K562 (cell line): Measurements from ENCODE around the gene CD82. TPM values are rescaled to one million over a fixed set of nuclear protein-coding genes. Genes with fewer than 3 reads are reported as not detected.
A peak's percentile ranks its signal among the peaks of the same experiment; 100 is the strongest.

ENCODE experiments used
- BRF1 ChIP-seq: IDR thresholded peaks from 3 replicates; pipeline ENCODE4 v1.6.1; 2011; ENCODE audit warnings: borderline replicate concordance, mild to moderate bottlenecking; ENCODE audit not compliant: insufficient read length; ENCODE audit errors: extremely low read depth
- ELF4 ChIP-seq: fragments of 450-650 bp; formaldehyde crosslinking; IDR thresholded peaks from 2 replicates; pipeline ENCODE4 v1.4.0; 2022; ENCODE audit warnings: missing genetic modification characterization
- EP300 ChIP-seq: IDR thresholded peaks from 2 replicates; pipeline ENCODE4 v1.6.1; 2012; ENCODE audit warnings: low read length, improper control_type of control experiment
- GABPB1 ChIP-seq: sonication (generic); formaldehyde crosslinking; IDR thresholded peaks from 2 replicates; pipeline ENCODE4 v1.8.0; 2022; ENCODE audit warnings: mild to moderate bottlenecking, missing genetic modification reagents
- HMGN3 ChIP-seq: IDR thresholded peaks from 2 replicates; pipeline ENCODE4 v1.6.1; 2011; ENCODE audit warnings: borderline replicate concordance, low read depth, mild to moderate bottlenecking, mixed read lengths, low read length; ENCODE audit not compliant: insufficient read length; ENCODE audit errors: extremely low read depth
- LARP7 ChIP-seq: fragments of 450-650 bp; IDR thresholded peaks from 2 replicates; pipeline ENCODE4 v1.6.1; 2016
- NCOA4 ChIP-seq: fragments of 450-650 bp; IDR thresholded peaks from 2 replicates; pipeline ENCODE4 v1.6.1; 2018; ENCODE audit warnings: mild to moderate bottlenecking; ENCODE audit not compliant: partially characterized antibody
- NR4A1 ChIP-seq, 2 experiments: fragments of 250-450 bp in 1 of 2; fragments of 450-650 bp in 1 of 2; sonication (Bioruptor Pico) in 1 of 2; IDR thresholded peaks; 2 replicates each; pipeline versions ENCODE4 v1.4.0 to v1.6.1; 2016 to 2020; ENCODE audit warnings: mild to moderate bottlenecking in 2 of 2, missing compliant biosample characterization in 1 of 2, missing genetic modification characterization in 1 of 2, moderate library complexity in 1 of 2
- PURB ChIP-seq: sonication (generic); formaldehyde crosslinking; IDR thresholded peaks from 2 replicates; pipeline ENCODE4 v1.9.0; 2021; ENCODE audit warnings: low read depth, mild to moderate bottlenecking, missing genetic modification reagents
- RFX5 ChIP-seq: IDR thresholded peaks from 2 replicates; pipeline ENCODE4 v1.6.1; 2011; ENCODE audit warnings: low read depth, mild to moderate bottlenecking, improper control_type of control experiment, low read length
- SAFB ChIP-seq: fragments of 200-400 bp; formaldehyde crosslinking; IDR thresholded peaks from 2 replicates; pipeline ENCODE4 v1.6.1; 2017; ENCODE audit warnings: low read depth, low read length, borderline replicate concordance
- SMARCA4 ChIP-seq: fragments of 450-650 bp; IDR thresholded peaks from 2 replicates; pipeline ENCODE4 v1.6.1; 2016
- SMARCE1 ChIP-seq: fragments of 450-650 bp; IDR thresholded peaks from 2 replicates; pipeline ENCODE4 v1.7.1; 2016; ENCODE audit warnings: mild to moderate bottlenecking
- ZC3H4 ChIP-seq: sonication (generic); formaldehyde crosslinking; IDR thresholded peaks from 2 replicates; pipeline ENCODE4 v1.9.0; 2021; ENCODE audit warnings: missing genetic modification reagents, borderline replicate concordance
- ZKSCAN8 ChIP-seq: fragments of 200-800 bp; sonication (Bioruptor generic); IDR thresholded peaks from 2 replicates; pipeline ENCODE4 v1.6.1; 2016; ENCODE audit warnings: missing genetic modification characterization, missing compliant biosample characterization
- ZNF133 ChIP-seq: fragments of 250-450 bp; sonication (Bioruptor Pico); IDR thresholded peaks from 2 replicates; pipeline ENCODE4 v1.4.0; 2020; ENCODE audit warnings: mild to moderate bottlenecking
- ZNF174 ChIP-seq: fragments of 250-450 bp; sonication (Bioruptor Pico); IDR thresholded peaks from 2 replicates; pipeline ENCODE4 v1.4.0; 2020; ENCODE audit warnings: mild to moderate bottlenecking
- polyA plus RNA-seq, 8 experiments: library from polyadenylated mRNA; depleted of rRNA in 4 of 8; stranded (reverse) in 5 of 8; unstranded in 3 of 8; fragments of >200 nt; fragmentation: Nextera tagmentation in 2 of 8; fragmentation: Illumina TruSeq in 1 of 8; extraction: Ambion mirVana in 2 of 8; extraction: Trizol in 1 of 8; gene quantifications; 2 replicates each; pipeline versions ENCODE4 v1.2.1 to v1.2.3, GENCODE V29; 2011 to 2014; ENCODE audit warnings: inconsistent platforms in 1 of 8, missing spikeins in 1 of 8
- total RNA-seq, 7 experiments: library from RNA; depleted of rRNA in 6 of 7; stranded (reverse); fragments of >200 nt in 6 of 7; fragmentation: Illumina TruSeq in 2 of 7; extraction: Trizol in 2 of 7; gene quantifications; 2 replicates each; pipeline versions ENCODE4 v1.2.1 to v1.2.3, GENCODE V29; 2011 to 2021; ENCODE audit warnings: low replicate concordance in 1 of 7
- TF ChIP-seq, protein P1 (sequence below): fragments of 250-450 bp; sonication (Bioruptor Pico); IDR thresholded peaks from 2 replicates; pipeline ENCODE4 v1.5.0; 2021
- TF ChIP-seq, protein P2 (sequence below): fragments of 200-400 bp; formaldehyde crosslinking; IDR thresholded peaks from 2 replicates; pipeline ENCODE4 v1.6.1; 2017; ENCODE audit warnings: mild to moderate bottlenecking, low read depth, low read length, moderate library complexity
- TF ChIP-seq, protein P3 (sequence below): fragments of 250-450 bp; sonication (Bioruptor Pico); IDR thresholded peaks from 2 replicates; pipeline ENCODE4 v1.9.0; 2021; ENCODE audit warnings: mild to moderate bottlenecking, inconsistent platforms
- TF ChIP-seq, protein P4 (sequence below): sonication (generic); formaldehyde crosslinking; IDR thresholded peaks from 2 replicates; pipeline ENCODE4 v1.8.1; 2023; ENCODE audit warnings: mild to moderate bottlenecking, missing genetic modification reagents
- TF ChIP-seq, protein P5 (sequence below): sonication (generic); formaldehyde crosslinking; IDR thresholded peaks from 2 replicates; pipeline ENCODE4 v1.8.1; 2023; ENCODE audit warnings: mild to moderate bottlenecking, missing genetic modification reagents, moderate library complexity

CD82 gene
- total and polyA plus RNA-seq, 9 of the 15 experiments (the other 6 are each of a cell fraction or from before 2014, with no cell fraction given), result 0.27 to 9.4 (median 3.0) TPM

DNA sequence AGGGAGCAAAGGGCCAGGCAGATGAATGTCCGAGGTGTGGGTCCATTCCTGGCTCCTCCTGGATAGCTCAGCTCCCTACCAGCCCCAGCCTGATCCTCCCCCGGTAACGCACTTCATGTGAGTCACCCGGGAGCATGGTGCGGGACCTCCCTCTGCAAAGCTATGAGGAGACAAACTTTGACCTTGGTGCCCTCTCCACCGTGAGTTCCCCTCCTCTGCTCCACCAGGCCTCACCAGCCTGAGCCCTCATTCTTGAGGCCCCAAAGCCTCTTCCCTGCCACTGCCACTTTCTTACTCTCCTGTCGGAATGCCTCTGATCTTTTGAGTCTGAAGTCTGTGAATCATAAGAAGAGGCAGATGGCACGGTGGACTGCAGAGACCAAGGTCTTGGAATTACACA is 37.4 kb upstream of the CD82 start (continued):
- TF ChIP-seq, protein P1, sequence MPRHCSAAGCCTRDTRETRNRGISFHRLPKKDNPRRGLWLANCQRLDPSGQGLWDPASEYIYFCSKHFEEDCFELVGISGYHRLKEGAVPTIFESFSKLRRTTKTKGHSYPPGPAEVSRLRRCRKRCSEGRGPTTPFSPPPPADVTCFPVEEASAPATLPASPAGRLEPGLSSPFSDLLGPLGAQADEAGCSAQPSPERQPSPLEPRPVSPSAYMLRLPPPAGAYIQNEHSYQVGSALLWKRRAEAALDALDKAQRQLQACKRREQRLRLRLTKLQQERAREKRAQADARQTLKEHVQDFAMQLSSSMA (CRISPR knock-in tag), result no peak
- TF ChIP-seq LARP7 (no peak), SAFB (no peak), SMARCA4 (peak; percentile 47; the same call in 1 of the 2 replicates), PURB (CRISPR knock-in tag) (no peak), BRF1 (no peak), ZNF133 (CRISPR knock-in tag) (no peak), ZNF174 (no peak), SMARCE1 (0 out of 2 replicates have a peak, but pooled peaks have one; percentile 21), NCOA4 (no peak), NR4A1 (CRISPR knock-in tag; IDR thresholded peaks at IDR 0.05) (no peak), NR4A1 (tag; IDR thresholded peaks at IDR 0.05) (peak; percentile 50; the same call in 1 of the 2 replicates), ELF4 (CRISPR knock-in tag) (no peak), ZC3H4 (CRISPR knock-in tag) (no peak), RFX5 (no peak), ZKSCAN8 (CRISPR knock-in tag) (no peak), GABPB1 (CRISPR knock-in tag) (no peak), EP300 (no peak), HMGN3 (no peak)
- TF ChIP-seq, protein P2, sequence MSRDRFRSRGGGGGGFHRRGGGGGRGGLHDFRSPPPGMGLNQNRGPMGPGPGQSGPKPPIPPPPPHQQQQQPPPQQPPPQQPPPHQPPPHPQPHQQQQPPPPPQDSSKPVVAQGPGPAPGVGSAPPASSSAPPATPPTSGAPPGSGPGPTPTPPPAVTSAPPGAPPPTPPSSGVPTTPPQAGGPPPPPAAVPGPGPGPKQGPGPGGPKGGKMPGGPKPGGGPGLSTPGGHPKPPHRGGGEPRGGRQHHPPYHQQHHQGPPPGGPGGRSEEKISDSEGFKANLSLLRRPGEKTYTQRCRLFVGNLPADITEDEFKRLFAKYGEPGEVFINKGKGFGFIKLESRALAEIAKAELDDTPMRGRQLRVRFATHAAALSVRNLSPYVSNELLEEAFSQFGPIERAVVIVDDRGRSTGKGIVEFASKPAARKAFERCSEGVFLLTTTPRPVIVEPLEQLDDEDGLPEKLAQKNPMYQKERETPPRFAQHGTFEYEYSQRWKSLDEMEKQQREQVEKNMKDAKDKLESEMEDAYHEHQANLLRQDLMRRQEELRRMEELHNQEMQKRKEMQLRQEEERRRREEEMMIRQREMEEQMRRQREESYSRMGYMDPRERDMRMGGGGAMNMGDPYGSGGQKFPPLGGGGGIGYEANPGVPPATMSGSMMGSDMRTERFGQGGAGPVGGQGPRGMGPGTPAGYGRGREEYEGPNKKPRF, result no peak
- TF ChIP-seq, protein P3, sequence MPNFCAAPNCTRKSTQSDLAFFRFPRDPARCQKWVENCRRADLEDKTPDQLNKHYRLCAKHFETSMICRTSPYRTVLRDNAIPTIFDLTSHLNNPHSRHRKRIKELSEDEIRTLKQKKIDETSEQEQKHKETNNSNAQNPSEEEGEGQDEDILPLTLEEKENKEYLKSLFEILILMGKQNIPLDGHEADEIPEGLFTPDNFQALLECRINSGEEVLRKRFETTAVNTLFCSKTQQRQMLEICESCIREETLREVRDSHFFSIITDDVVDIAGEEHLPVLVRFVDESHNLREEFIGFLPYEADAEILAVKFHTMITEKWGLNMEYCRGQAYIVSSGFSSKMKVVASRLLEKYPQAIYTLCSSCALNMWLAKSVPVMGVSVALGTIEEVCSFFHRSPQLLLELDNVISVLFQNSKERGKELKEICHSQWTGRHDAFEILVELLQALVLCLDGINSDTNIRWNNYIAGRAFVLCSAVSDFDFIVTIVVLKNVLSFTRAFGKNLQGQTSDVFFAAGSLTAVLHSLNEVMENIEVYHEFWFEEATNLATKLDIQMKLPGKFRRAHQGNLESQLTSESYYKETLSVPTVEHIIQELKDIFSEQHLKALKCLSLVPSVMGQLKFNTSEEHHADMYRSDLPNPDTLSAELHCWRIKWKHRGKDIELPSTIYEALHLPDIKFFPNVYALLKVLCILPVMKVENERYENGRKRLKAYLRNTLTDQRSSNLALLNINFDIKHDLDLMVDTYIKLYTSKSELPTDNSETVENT (CRISPR knock-in tag), result no peak
- TF ChIP-seq, protein P4, sequence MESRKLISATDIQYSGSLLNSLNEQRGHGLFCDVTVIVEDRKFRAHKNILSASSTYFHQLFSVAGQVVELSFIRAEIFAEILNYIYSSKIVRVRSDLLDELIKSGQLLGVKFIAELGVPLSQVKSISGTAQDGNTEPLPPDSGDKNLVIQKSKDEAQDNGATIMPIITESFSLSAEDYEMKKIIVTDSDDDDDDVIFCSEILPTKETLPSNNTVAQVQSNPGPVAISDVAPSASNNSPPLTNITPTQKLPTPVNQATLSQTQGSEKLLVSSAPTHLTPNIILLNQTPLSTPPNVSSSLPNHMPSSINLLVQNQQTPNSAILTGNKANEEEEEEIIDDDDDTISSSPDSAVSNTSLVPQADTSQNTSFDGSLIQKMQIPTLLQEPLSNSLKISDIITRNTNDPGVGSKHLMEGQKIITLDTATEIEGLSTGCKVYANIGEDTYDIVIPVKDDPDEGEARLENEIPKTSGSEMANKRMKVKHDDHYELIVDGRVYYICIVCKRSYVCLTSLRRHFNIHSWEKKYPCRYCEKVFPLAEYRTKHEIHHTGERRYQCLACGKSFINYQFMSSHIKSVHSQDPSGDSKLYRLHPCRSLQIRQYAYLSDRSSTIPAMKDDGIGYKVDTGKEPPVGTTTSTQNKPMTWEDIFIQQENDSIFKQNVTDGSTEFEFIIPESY, result no peak
- TF ChIP-seq, protein P5, sequence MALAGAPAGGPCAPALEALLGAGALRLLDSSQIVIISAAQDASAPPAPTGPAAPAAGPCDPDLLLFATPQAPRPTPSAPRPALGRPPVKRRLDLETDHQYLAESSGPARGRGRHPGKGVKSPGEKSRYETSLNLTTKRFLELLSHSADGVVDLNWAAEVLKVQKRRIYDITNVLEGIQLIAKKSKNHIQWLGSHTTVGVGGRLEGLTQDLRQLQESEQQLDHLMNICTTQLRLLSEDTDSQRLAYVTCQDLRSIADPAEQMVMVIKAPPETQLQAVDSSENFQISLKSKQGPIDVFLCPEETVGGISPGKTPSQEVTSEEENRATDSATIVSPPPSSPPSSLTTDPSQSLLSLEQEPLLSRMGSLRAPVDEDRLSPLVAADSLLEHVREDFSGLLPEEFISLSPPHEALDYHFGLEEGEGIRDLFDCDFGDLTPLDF, result no peak
